Osteocyte (in vitro differentiated cells): ENCODE results near the gene MMADHC. TPM values are rescaled to one million over a fixed set of nuclear protein-coding genes. Genes with fewer than 3 reads are reported as not detected.
A peak's percentile ranks its signal among the peaks of the same experiment; 100 is the strongest.

Experiments used
- DNase-seq: peaks from one replicate; pipeline ENCODE4 v3.0.0; 2021; ENCODE audit warnings: mixed read lengths; ENCODE audit not compliant: unreplicated experiment; ENCODE audit errors: extremely low spot score
- H3K27ac Mint-ChIP-seq: one replicate; pipeline ENCODE4 v1.8.0; 2021; ENCODE audit warnings: mild to moderate bottlenecking, mixed read lengths; ENCODE audit not compliant: unreplicated experiment
- H3K27me3 Mint-ChIP-seq: one replicate; pipeline ENCODE4 v1.8.0; 2021; ENCODE audit warnings: mixed read lengths; ENCODE audit not compliant: unreplicated experiment
- H3K36me3 Mint-ChIP-seq: one replicate; pipeline ENCODE4 v1.8.0; 2021; ENCODE audit warnings: mixed read lengths; ENCODE audit not compliant: unreplicated experiment
- H3K4me1 Mint-ChIP-seq: one replicate; pipeline ENCODE4 v1.8.0; 2021; ENCODE audit warnings: mixed read lengths; ENCODE audit not compliant: unreplicated experiment
- H3K4me3 Mint-ChIP-seq: one replicate; pipeline ENCODE4 v1.8.0; 2021; ENCODE audit warnings: mild to moderate bottlenecking, moderate library complexity, mixed read lengths; ENCODE audit not compliant: unreplicated experiment
- H3K9me3 Mint-ChIP-seq: one replicate; pipeline ENCODE4 v1.8.0; 2021; ENCODE audit warnings: mixed read lengths; ENCODE audit not compliant: unreplicated experiment
- CTCF ChIP-seq: fragments of 200-600 bp; sonication (generic); IDR thresholded peaks from 2 replicates; pipeline ENCODE4 v1.5.0; 2021; ENCODE audit warnings: antibody characterized with exemption, mild to moderate bottlenecking, moderate library complexity
- total RNA-seq: library from RNA; stranded (reverse); gene quantifications from 2 replicates; pipeline ENCODE4 v1.2.1, GENCODE V29; 2021

Gene MMADHC
- total RNA-seq, 1 donor from 2014 or later = 96.6 TPM

DNA sequence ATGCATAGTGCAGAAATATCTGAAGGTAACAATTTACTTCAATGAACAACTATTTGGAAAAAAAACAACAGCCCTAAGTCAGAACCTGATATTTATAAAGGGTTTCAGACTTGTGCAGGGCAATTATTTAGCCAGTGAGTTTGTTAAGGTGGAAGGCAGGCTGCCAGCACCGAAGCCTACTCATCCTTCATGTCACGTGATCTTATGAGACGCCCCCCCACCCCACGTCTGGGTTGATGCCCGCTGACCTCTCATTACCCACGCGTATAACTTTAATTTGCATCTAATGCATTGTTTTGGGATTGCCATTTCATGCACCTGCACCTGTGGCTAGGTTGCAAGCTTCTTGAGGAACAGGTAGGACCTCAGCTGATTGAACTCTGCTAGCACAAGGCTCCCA is 52.9 kb downstream of the MMADHC start:
- H3K36me3 Mint-ChIP-seq = no peaks in the 10 kb centered on the region
- H3K27me3 Mint-ChIP-seq = peaks cover 4% of the 10 kb centered on the region
- TF ChIP-seq CTCF = no peak
- H3K4me1 Mint-ChIP-seq = no peaks in the 10 kb centered on the region
- no peak for DNase-seq
- no peak overlapping the region for H3K4me3 Mint-ChIP-seq
- H3K27ac Mint-ChIP-seq = no peak overlapping the region
- no peaks in the 10 kb centered on the region for H3K9me3 Mint-ChIP-seq

- no peak for TF ChIP-seq CTCF
- no peak overlapping the region for H3K4me3 Mint-ChIP-seq
- peaks cover 8% of the 10 kb centered on the region for H3K27me3 Mint-ChIP-seq
- no peaks in the 10 kb centered on the region for H3K9me3 Mint-ChIP-seq
- DNase-seq = no peak
- H3K4me1 Mint-ChIP-seq = peaks cover 22% of the 10 kb centered on the region
- no peaks in the 10 kb centered on the region for H3K36me3 Mint-ChIP-seq
- H3K27ac Mint-ChIP-seq = no peak overlapping the region
Observed at GRCh38 chr2:149528983-149529382, 58.6 kb downstream of the MMADHC start.

DNA sequence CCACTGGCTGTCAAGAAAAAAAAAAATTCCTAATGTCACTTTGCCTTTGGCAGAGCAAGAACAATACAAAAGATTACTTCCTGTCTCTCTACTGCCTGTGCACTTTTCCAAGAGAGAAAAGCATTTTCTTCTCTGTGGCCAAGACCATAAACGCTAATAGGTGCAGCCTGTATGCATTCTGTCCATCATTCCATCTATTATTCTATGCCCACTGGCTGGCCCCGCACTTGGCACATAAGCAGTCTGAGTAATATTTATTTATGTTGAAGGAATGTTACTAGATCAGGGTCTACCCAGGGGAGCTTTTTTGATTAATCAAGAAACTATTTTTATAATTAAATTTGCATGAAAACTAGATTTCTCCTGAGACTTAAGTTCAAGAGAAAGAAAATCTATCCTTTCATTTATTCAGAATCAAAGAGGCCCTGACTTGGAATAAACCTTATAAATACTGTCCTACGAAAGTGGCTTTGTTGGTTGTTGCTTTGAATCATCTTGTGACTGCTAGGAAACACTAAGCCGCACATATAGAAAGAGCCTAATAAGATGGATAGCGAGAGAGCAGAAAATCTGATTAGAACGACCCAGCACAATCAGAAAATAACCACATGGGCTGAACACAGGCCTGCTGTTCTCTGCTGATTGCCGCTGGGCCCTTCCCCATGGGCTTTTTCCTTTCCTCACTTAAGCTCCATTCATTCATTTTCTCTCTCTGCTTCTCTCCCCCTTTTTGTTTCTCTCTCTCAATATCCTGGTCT is 59.4 kb downstream of the MMADHC start:
- no peak for TF ChIP-seq CTCF
- Mint-ChIP-seq H3K36me3 (no peaks in the 10 kb centered on the region), H3K27ac (peak overlapping the region; percentile 51), H3K9me3 (no peaks in the 10 kb centered on the region), H3K4me3 (no peak overlapping the region), H3K27me3 (peaks cover 15% of the 10 kb centered on the region), H3K4me1 (peaks cover 22% of the 10 kb centered on the region)
- no peak for DNase-seq

DNA sequence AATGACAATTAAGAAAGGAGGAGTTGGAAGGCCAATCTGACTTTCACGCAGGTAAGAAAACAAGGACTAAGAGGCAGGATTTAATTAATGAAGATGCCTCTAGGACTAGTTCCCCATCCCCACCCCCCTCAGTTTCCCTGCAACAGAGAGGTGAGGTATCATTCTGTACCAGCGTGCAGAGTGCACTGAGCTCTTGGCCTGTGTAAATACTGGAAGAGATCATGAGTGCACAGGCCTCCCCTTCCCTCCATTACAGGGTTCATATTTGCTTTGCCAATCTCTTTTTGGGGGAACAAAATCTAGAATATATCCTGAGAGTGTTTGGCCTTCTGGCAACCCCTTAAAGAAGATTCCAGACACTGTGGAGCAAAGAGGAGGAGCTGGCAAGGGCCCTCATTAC is 60.9 kb downstream of the MMADHC start:
- no peak for DNase-seq
- no peak for TF ChIP-seq CTCF
- peaks cover 15% of the 10 kb centered on the region for H3K27me3 Mint-ChIP-seq
- no peak overlapping the region for H3K4me3 Mint-ChIP-seq
- peaks cover 22% of the 10 kb centered on the region for H3K4me1 Mint-ChIP-seq
- no peak overlapping the region for H3K27ac Mint-ChIP-seq
- no peaks in the 10 kb centered on the region for H3K9me3 Mint-ChIP-seq
- no peaks in the 10 kb centered on the region for H3K36me3 Mint-ChIP-seq

GRCh38 chr2:149525323-149525722 is 62.3 kb downstream of the MMADHC start:
- Mint-ChIP-seq H3K27me3 (peaks cover 13% of the 10 kb centered on the region), H3K27ac (no peak overlapping the region), H3K9me3 (no peaks in the 10 kb centered on the region), H3K4me1 (peaks cover 22% of the 10 kb centered on the region), H3K4me3 (no peak overlapping the region), H3K36me3 (no peaks in the 10 kb centered on the region)
- no peak for TF ChIP-seq CTCF
- no peak for DNase-seq
